GM12801 (cell line): Measurements from ENCODE around the gene MYH8.

Experiments
- CTCF ChIP-seq: IDR thresholded peaks from one replicate; pipeline ENCODE4 v1.5.1; 2011; ENCODE audit warnings: control low read depth; ENCODE audit not compliant: insufficient read length; ENCODE audit errors: extremely low read depth

Gene MYH8

GRCh38 chr17:10421900-10422542 lies at the start of gene MYH8:
Gene MYH8, minus strand, starts transcription at chr17:10421950. Its CDS starts 1,723 bp downstream, at chr17:10420227.
- no peak for TF ChIP-seq CTCF

- TF ChIP-seq CTCF: no peak
Measured at GRCh38 chr17:10469459-10469858, 47.7 kb upstream of the MYH8 start, which contains the start of gene MYH4. Gene MYH4, minus strand, starts transcription at chr17:10469559. Its CDS starts 2,814 bp downstream, at chr17:10466745.

DNA sequence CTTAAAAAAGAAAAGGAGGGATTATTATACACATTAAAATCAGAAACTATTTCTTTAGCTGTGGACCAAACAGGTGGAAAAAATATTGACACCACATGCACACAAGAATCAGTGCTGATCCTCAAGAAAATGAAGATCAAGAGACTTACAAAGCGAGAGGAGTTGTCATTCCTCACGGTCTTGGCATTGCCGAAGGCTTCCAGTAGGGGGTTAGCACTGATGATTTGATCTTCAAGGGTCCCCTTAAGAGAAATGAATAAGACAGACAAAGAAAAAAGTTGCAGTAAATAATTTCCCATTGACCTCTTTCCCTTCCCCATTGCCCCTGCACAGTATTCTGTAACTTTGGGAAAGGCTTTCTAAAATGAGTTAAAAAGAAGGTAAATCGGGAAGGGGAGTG lies 41.7 kb upstream of the MYH8 start:
- TF ChIP-seq CTCF: no peak

GRCh38 chr17:10460062-10460461 lies 38.3 kb upstream of the MYH8 start:
- TF ChIP-seq CTCF: no peak

- no peak for TF ChIP-seq CTCF
Measured at GRCh38 chr17:10458701-10459100, 37.0 kb upstream of the MYH8 start.

- no peak for TF ChIP-seq CTCF
Measured at GRCh38 chr17:10457952-10458351, 36.2 kb upstream of the MYH8 start.

DNA sequence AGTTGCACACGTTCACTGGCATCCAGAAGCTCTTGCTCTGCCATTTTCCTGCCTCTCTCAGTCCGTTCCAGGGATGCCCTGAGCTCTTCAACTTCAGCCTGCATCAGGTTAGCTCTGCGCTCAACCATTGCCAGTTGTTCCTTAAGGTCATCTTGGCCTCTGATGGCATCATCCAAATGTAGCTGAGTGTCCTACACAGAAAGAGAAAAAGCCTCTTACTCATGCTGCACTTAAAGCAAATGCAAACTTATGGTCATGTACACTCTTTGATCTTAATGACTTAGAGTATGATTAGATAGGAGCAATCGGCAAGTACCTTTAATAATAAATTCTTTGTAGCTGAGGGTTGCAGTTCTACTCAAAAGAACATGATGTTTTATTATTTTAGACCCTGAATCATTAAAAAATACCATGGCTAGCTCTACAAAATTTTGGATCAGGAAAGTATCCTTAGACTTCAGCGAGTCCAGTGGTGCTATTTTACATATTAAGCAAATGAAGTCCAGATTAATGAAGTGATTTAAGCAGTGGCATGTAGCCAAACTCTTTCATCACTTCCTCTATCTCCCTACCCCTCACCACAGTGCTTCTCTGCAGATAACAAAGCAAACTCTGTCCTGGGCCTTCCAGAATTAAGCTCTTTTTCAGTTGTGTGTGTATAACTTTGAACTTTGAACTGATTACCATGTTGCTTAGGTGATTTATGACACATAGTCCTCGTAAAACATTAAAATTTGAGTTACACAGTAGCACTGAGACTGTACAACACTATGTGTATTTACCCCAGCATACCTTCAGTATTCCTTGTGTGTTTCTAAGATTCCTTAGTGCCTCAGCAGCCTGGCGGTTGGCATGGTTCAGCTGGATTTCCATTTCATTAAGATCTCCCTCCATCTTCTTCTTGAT lies 25.5 kb upstream of the MYH8 start:
- no peak for TF ChIP-seq CTCF
